HG03139 (cell line): ENCODE results near the gene CAMSAP3.
"Not testable (repeated sequence)": the region's sequence is repeated elsewhere in the genome, so short reads cannot be mapped to it uniquely, and the experiment has no call there.

Source experiments
- ATAC-seq: cut with Tn5 transposase; IDR thresholded peaks from one replicate; pipeline ENCODE4 v1.9.1; 2021; ENCODE audit not compliant: unreplicated experiment

CAMSAP3 gene

DNA sequence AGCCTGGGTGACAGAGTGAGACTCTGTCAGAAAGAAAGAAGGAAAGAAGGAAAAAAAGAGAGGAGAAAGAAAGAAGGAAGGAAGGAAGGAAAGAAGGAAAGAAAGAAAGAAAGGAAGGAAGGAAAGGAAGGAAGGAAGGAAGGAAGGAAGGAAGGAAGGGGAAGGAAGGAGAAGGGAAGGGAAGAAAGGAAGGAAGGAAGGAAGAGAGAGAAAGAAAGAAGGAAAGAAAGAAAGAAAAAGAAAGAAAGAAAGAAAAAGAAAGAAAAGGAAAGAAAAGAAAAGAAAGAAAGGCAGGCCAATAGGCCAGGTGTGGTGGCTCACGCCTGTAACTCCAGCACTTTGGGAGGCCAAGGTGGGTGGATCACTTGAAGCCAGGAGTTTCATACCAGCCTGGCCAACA is 18.2 kb upstream of the CAMSAP3 start:
- not testable (repeated sequence) for ATAC-seq

DNA sequence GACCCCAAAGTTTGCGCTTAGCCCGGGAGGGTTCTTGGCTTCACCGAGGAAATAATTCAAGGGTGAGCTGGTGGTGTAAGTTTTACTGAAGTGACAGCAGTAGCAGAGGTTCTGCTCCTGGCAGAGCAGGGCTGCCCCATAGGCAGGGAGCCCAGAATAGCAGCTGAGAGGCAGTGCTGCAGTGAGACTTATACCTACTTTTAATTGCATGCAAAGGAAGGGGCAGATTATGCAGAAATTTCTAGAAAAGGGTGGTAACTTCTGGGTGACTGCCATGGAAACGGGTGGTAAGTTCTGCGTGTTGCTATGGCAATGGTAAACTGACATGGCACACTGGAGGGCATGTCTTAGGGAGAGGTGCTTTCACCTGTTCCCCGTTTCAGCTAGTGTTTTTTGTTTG is 17.5 kb upstream of the CAMSAP3 start:
- no peak for ATAC-seq

DNA sequence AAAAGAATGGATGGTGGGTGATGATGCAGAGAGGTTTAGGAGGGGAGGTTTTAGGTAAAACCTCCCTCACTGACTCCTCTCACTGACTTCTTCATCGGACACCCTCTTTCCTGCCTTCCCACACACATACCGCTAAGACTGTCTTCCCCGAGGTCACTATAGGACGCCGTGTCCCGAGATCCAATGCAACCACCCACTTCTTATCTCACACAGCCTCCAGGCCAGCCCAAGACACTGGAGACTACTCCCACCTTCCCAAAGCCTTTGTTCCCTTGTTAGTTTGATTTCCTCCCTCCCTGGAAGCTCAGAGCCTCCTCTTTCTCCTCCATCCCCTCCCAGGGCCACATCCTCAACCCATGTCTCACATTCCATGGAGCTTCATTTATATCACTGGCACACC is 16.5 kb upstream of the CAMSAP3 start:
- no peak for ATAC-seq

GRCh38 chr19:7582446-7582845 is 13.2 kb upstream of the CAMSAP3 start:
- ATAC-seq, result no peak

DNA sequence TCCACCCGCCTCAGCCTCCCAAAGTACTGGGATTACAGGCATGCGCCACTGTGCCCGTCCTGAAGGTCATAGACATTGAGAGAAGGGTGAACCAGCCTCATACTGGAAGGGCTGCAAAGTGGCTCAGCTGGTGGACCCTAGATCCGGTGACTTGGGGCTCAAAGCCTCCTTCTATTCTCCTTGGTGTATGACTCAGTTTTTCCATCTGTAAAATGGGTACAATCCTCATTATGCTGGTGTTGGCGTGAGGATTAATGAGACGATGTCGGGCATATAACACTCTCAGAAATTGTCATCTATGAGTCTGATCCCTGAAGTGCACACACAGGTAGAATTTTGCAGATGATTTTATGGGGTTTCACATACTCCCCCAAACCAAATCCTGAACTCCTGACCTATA is 5.8 kb upstream of the CAMSAP3 start:
- no peak for ATAC-seq

DNA sequence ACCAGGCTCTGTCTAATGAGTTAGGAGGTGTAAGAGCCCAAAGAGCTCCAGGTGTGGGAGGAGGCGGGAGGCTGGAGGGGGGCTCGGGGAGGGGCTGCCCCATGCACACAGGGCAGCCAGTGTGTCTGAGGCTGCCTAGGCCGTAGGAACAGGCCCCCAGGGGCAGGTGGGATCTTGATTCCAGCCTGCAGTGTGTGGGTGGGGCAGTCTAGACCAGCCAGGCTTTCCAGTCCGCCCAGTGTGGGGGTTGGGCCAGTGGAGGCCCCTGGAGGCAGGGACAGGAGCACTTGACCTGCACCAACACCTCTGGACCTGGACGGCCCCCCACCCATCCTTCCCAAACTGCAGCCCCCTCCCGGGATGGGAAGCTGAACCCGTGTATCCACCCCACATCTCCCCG is 5.4 kb upstream of the CAMSAP3 start:
- no peak for ATAC-seq

- ATAC-seq, result no peak
Observed at GRCh38 chr19:7596211-7596937, 711 bp downstream of the CAMSAP3 start.

- no peak for ATAC-seq
Observed at GRCh38 chr19:7597689-7598088, 2.0 kb downstream of the CAMSAP3 start.

DNA sequence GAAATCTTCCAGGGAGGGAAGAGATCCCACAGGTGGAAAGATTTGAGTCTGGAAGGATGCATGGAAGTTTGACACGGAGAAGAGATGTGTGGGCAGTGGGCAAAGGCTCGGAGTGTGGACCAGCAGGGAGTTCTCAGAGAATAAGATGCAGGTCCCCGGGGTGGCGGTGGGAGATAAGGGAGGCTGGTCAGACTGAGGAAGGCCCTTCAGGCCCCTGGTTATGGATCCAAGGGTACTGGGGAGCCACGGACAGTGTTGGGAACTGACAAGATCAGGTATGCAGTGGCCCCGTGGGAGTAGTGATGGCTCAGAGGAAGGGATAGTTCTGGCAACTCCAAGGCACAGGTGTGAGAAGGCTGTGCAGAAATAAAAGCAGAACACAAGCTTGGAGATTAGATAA is 2.5 kb downstream of the CAMSAP3 start:
- ATAC-seq, result no peak

DNA sequence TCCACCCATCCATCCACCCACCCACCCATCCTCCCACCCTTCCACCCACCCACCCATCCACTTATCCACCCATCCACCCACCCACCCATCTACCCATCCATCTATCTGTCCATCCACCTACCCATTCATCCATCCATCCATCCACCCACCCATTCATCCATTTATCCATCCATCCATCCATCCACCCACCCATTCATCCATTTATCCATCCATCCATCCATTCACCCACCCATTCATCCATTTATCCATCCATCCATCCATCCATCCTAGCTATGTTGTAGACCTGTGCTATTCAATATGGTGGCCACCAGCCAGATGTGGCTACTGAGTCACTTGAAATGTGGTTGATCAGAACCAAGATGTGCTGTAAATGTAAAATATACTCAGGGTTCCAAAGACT is 5.1 kb downstream of the CAMSAP3 start:
- ATAC-seq, result no peak

- no peak for ATAC-seq
Observed at GRCh38 chr19:7602240-7602934, 6.7 kb downstream of the CAMSAP3 start.

DNA sequence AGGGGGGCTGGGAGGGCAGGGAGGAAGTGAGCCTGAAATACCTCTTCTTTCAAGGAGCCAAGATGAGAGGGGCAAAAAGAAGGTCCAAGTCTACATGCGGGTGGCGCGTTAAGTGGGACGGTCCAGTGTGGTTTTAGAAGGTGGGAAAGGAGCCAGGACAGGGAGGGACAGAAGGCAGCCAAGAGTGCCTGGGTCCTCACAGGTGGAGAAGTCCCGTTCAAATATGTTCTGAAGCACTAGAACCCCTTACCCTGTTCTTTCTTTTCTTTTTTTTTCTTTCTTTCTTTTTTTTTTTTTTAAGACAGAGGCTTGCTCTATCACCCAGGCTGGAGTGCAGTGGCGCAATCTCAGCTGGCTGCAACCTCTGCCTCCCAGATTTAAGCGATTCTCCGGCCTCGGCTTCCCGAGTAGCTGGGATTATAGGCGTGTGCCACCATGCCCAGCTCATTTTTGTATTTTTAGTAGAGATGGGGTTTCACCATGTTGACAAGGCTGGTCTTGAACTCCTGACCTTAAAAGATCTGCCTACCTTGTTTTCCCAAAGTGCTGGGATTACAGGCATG is 7.4 kb downstream of the CAMSAP3 start:
- no peak for ATAC-seq

- no peak for ATAC-seq
Observed at GRCh38 chr19:7603919-7604318, 8.3 kb downstream of the CAMSAP3 start.

- no peak for ATAC-seq
Observed at GRCh38 chr19:7605490-7606222, 10.0 kb downstream of the CAMSAP3 start.

DNA sequence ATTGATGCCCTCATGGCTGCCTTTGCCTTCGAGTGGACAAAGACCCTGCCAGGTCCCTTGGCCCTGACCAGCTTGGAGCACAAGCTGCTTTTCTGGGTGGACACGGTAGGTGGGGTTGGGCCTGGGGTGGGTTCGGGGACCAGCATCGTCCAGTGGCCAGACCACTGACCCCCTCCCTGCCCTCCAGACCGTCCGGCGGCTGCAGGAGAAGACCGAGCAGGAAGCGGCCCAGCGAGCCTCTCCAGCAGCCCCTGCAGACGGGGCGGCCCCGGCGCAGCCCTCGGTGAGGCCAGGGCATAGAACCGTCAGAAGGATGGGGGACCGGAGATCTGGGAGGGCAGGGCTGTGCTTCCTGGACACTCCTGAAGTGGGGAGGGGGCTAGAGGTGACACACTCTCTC is 10.6 kb downstream of the CAMSAP3 start:
- no peak for ATAC-seq

- no peak for ATAC-seq
Observed at GRCh38 chr19:7607212-7607873, 11.7 kb downstream of the CAMSAP3 start.

DNA sequence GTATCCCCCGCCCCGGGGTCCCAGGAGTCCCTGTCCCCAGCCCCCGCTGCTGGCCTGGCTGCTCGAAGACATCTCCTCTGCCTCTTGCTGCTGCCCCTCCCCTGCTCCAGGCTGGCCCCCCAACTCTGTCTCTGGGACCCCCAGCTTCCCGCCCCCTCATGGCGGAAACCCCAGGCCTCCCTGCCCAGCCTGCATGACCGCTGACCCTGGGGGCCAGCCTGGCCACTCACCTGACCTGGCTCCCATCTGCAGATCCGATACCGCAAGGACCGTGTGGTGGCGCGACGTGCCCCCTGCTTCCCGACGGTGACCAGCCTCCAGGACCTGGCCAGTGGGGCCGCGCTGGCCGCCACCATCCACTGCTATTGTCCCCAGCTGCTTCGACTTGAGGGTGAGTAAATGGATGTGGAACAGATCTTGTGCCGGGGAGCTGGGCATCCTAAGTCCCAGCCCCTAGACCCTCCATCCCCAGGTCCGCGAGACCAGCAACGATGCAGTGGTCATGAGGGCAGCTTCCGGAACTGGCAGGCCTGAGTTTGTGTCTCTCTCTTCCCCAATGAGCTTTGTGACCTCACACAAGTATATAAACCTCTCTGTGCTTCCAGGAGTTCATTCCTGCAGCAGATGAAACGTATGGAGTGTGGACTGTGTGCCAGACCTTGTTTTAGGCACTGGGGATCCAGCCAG is 12.4 kb downstream of the CAMSAP3 start:
- ATAC-seq, result no peak

GRCh38 chr19:7610491-7611240 is 15.0 kb downstream of the CAMSAP3 start:
- ATAC-seq, result no peak

DNA sequence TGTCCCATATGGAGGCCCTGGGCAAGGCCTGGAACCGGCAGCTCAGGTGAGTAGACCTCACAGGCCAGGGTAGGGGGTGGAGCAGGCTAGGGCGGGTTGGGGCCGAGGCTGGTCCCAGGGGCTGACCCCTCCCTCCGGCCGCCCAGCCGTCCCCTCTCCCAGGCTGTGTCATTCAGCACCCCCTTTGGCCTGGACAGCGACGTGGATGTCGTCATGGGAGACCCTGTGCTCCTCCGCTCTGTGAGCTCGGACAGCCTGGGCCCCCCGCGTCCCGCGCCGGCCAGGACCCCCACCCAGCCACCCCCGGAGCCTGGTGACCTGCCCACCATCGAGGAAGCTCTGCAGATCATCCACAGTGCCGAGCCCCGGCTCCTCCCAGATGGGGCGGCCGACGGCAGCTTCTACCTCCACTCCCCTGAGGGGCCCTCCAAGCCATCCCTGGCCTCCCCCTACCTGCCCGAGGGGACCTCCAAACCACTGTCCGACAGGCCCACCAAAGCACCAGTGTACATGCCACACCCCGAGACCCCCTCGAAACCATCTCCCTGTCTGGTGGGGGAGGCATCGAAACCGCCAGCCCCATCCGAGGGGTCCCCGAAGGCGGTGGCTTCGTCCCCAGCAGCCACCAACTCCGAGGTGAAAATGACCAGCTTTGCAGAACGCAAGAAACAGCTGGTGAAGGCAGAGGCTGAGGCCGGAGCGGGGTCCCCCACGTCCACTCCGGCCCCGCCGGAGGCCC is 16.0 kb downstream of the CAMSAP3 start:
- no peak for ATAC-seq
